ENCODE data around the gene CMTM7. TPM values are rescaled to one million over a fixed set of nuclear protein-coding genes. Genes with fewer than 3 reads are reported as not detected.

CMTM7 gene
- polyA plus RNA-seq, 1 of the 3 experiments (the other 2 are of a cell fraction): 50.1 TPM

GRCh38 chr3:32452009-32452408, 60.4 kb downstream of the CMTM7 start:
- no peak overlapping the region for H3K4me2 ChIP-seq
- H3K9me2 ChIP-seq: no peaks in the 10 kb centered on the region
- H3K4me3 ChIP-seq (ENCODE audit: low read depth in 2 of 2, low read length in 1 of 2): no peak overlapping the region
- H3K27me3 ChIP-seq (ENCODE audit: insufficient read depth): no peaks in the 10 kb centered on the region
- DNase-seq: no peak
- TF ChIP-seq MEF2A (IDR thresholded peaks at IDR 0.05; ENCODE audit: borderline replicate concordance, low read depth) (no peak), NFIC (IDR thresholded peaks at IDR 0.05; ENCODE audit: borderline replicate concordance) (no peak), TEAD4 (IDR thresholded peaks at IDR 0.05; ENCODE audit: borderline replicate concordance, insufficient read depth) (no peak), FOXJ3 (CRISPR knock-in tag; IDR thresholded peaks at IDR 0.05) (no peak)
- no peaks in the 10 kb centered on the region for H4K20me1 ChIP-seq (ENCODE audit: insufficient read depth)
- WGBS (ENCODE audit: low lambda C conversion rate): 83% methylated on average over 4 of the region's 4 CpGs
- H3K79me2 ChIP-seq (ENCODE audit: insufficient read depth): no peaks in the 10 kb centered on the region
- POLR2A ChIA-PET: no interaction called here
- no peaks in the 10 kb centered on the region for H3K9me3 ChIP-seq
- CTCF ChIA-PET: interaction anchor here (6.5 kb wide), 1 partner anchor 15 kb away, joined by 44 read pairs; no protein-coding TSS in a partner anchor
- H3F3A ChIP-seq (replicated peaks; ENCODE audit: insufficient read depth): no peaks in the 10 kb centered on the region
- no peak overlapping the region for H3K27ac ChIP-seq (ENCODE audit: low read depth in 2 of 2, low read length in 1 of 2)
- H3K9ac ChIP-seq: no peak overlapping the region
- H2AFZ ChIP-seq (ENCODE audit: low read depth): no peak overlapping the region
- peaks cover 0 to 5% of the 10 kb centered on the region in 2 experiments; a peak in 3 of 4 replicates for H3K4me1 ChIP-seq (ENCODE audit: control insufficient read depth in 1 of 2, insufficient read depth in 2 of 2, low read depth in 1 of 2, low read length in 1 of 2)
- peaks cover 0 to 17% of the 10 kb centered on the region in 2 experiments for H3K36me3 ChIP-seq (replicated peaks in 1 of 2; ENCODE audit: control insufficient read depth in 1 of 2, insufficient read depth in 2 of 2, low read length in 1 of 2)

GRCh38 chr3:32453346-32453745, 61.7 kb downstream of the CMTM7 start:
- no peaks in the 10 kb centered on the region for H3F3A ChIP-seq (replicated peaks; ENCODE audit: insufficient read depth)
- CTCF ChIA-PET: interaction anchor here (6.6 kb wide), 1 partner anchor 15 kb away, joined by 52 read pairs; no protein-coding TSS in a partner anchor
- no peak overlapping the region for H3K27ac ChIP-seq (ENCODE audit: low read depth in 2 of 2, low read length in 1 of 2)

More at GRCh38 chr3:32453346-32453745, 61.7 kb downstream of the CMTM7 start:
- no peak overlapping the region for H3K9ac ChIP-seq
- no peak overlapping the region for H3K4me3 ChIP-seq (ENCODE audit: low read depth in 2 of 2, low read length in 1 of 2)
- 92% methylated on average over 5 of the region's 5 CpGs for WGBS (ENCODE audit: low lambda C conversion rate)
- H2AFZ ChIP-seq (ENCODE audit: low read depth): no peak overlapping the region
- no peak for TF ChIP-seq FOSL2 (IDR thresholded peaks at IDR 0.05; ENCODE audit: borderline replicate concordance, low read depth)
- no peak for TF ChIP-seq RCOR1 (IDR thresholded peaks at IDR 0.05; ENCODE audit: low read length)
- no peak for TF ChIP-seq YY1 (IDR thresholded peaks at IDR 0.05; ENCODE audit: low read depth)
- no peak for TF ChIP-seq MXI1 (IDR thresholded peaks at IDR 0.05; ENCODE audit: low read depth, low read length)
- no peak for TF ChIP-seq EP300 (IDR thresholded peaks at IDR 0.05; ENCODE audit: borderline replicate concordance in 1 of 2, low read depth in 1 of 2, low read length in 1 of 2)
- no peak for TF ChIP-seq RAD21 (IDR thresholded peaks at IDR 0.05; ENCODE audit: low read length)
- no peak for TF ChIP-seq FOXJ3 (CRISPR knock-in tag; IDR thresholded peaks at IDR 0.05)
- no peak for TF ChIP-seq CTCF (IDR thresholded peaks at IDR 0.05)
- TF ChIP-seq TEAD4 (IDR thresholded peaks at IDR 0.05; ENCODE audit: borderline replicate concordance, insufficient read depth): no peak
- TF ChIP-seq EZH2phosphoT487 (IDR thresholded peaks at IDR 0.05; ENCODE audit: borderline replicate concordance, low read depth): no peak
- no peak for TF ChIP-seq SIN3A (IDR thresholded peaks at IDR 0.05; ENCODE audit: borderline replicate concordance, low read depth, low read length)
- TF ChIP-seq RFX5 (IDR thresholded peaks at IDR 0.05; ENCODE audit: low read length): no peak
- TF ChIP-seq ZBTB33 (IDR thresholded peaks at IDR 0.05; ENCODE audit: borderline replicate concordance, low read depth): no peak
- TF ChIP-seq TCF12 (IDR thresholded peaks at IDR 0.05): no peak
- TF ChIP-seq TAF1 (IDR thresholded peaks at IDR 0.05; ENCODE audit: borderline replicate concordance, low read depth, low read length): no peak
- no peak for DNase-seq
- no peaks in the 10 kb centered on the region for H3K9me2 ChIP-seq
- H3K79me2 ChIP-seq (ENCODE audit: insufficient read depth): no peaks in the 10 kb centered on the region
- POLR2A ChIA-PET: no interaction called here
- no peaks in the 10 kb centered on the region for H4K20me1 ChIP-seq (ENCODE audit: insufficient read depth)
- no peaks in the 10 kb centered on the region for H3K27me3 ChIP-seq (ENCODE audit: insufficient read depth)
- peaks cover 0 to 17% of the 10 kb centered on the region in 2 experiments for H3K36me3 ChIP-seq (replicated peaks in 1 of 2; ENCODE audit: control insufficient read depth in 1 of 2, insufficient read depth in 2 of 2, low read length in 1 of 2)
- H3K9me3 ChIP-seq: no peaks in the 10 kb centered on the region
- peaks cover 0 to 10% of the 10 kb centered on the region in 2 experiments; a peak in 3 of 4 replicates for H3K4me1 ChIP-seq (ENCODE audit: control insufficient read depth in 1 of 2, insufficient read depth in 2 of 2, low read depth in 1 of 2, low read length in 1 of 2)
- no peak overlapping the region for H3K4me2 ChIP-seq

Measured in SK-N-SH (cell line).